Measurements from ENCODE around the gene SLC44A5.
A peak's percentile ranks its signal among the peaks of the same experiment; 100 is the strongest.
"Not testable (repeated sequence)": the region's sequence is repeated elsewhere in the genome, so short reads cannot be mapped to it uniquely, and the experiment has no call there.

SLC44A5 gene

DNA sequence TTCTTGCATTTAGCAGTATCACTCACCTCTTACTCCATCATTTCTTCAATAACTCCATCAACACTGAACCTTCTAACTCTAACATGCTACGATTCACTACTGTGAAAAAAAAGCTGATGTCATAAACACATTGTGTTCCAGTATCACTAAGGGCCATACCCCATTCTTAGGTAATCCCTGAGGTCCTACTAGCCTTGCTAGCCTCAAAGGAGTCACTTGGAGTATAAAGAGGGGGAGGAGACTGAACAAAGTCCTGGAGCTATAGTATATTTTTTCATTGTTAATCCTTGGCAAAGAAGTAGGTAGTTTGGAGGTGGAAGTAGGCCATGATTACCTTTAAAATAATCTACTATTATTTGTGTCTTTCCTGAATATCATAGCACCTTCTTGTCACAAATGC, at the start of gene SLC44A5:
Gene SLC44A5 (minus strand): TSS at position 101 of the 400 bp plus-strand sequence. CDS start 69,667 bp downstream, outside the sequence.
- no peak for FAIRE-seq

DNA sequence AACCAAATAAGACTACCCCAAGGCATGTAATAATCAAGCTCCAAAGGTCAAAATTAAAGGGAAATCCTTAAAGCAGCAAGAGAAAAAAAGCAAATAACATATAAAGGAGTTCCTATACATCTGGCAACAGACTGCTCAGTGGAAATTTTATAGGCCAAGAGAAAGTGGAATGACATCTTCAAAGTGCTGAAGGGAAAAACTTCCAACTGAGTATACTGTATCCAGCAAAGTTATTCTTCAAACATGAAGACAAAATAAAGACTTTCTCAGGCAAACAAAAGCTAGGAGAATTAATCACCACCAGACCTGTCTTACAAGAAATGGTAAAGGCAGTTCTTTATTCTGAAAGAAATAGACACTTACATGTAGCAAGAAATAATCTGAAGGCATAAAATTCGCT, 45.0 kb upstream of the SLC44A5 start:
- FAIRE-seq = no peak

DNA sequence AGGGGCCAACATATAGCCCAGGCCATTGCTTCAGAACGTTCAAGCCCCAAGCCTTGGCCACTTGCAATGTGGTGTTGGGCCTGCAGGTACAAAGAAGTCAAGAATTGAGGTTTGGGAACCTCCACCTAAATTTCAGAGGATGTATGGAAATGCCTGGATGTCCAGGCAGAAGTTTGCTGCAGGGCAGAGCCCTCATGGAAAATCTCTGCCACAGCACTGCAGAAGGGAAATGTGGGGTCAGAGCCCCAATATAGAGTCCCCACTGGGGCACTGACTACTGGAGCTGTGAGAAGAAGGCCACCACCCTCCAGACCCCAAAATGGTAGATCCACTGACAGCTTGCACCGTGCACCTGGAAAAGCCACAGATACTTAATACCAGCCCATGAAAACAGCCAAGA, 36.3 kb upstream of the SLC44A5 start:
- FAIRE-seq = not testable (repeated sequence)

DNA sequence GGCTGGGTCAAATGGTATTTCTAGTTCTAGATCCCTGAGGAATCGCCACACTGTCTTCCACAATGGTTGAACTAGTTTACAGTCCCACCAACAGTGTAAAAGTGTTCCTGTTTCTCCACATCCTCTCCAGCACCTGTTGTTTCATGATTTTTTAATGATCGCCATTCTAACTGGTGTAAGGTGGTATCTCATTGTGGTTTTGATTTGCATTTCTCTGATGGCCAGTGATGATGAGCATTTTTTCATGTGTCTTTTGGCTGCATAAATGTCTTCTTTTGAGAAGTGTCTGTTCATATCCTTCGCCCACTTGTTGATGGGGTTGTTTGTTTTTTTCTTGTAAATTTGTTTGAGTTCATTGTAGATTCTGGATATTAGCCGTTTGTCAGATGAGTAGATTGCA, 34.2 kb upstream of the SLC44A5 start:
- FAIRE-seq = not testable (repeated sequence)

DNA sequence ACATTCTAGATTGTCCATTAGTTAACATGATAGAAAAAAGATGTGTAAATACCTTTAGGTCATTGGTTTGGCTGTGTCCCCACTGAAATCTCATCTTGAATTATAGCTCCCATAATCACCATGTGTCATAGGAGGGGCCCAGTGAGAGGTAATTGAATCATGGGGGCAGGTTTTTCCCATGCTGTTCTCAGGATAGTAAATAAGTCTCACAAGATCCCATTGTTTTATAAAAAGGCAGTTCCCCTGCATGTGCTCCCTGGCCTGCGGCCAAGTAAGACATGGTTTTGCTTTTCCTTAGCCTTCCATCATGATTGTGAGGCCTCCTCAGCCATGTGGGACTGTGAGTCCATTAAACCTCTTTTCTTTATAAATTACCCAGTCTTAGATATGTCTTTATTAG, 32.5 kb upstream of the SLC44A5 start:
- FAIRE-seq = no peak

DNA sequence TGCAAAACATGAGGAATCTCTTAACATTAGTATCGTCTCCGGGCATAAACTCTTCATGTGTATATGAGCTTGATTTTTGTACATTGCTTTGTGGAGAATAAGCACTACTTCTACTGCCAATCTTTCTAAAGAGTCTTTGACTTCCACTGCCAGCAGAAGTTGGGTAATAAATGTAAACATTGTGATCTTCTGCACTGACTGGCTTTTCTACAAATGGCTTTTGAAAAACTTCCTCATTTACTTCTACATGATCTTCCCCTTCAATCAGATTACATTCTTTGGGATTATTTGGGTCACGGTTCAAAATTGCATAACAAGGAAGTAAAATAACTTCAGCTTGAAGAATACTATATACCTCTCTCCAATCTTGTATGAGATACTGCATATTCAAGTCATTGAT, 30.4 kb upstream of the SLC44A5 start:
- FAIRE-seq = peak; percentile 53

DNA sequence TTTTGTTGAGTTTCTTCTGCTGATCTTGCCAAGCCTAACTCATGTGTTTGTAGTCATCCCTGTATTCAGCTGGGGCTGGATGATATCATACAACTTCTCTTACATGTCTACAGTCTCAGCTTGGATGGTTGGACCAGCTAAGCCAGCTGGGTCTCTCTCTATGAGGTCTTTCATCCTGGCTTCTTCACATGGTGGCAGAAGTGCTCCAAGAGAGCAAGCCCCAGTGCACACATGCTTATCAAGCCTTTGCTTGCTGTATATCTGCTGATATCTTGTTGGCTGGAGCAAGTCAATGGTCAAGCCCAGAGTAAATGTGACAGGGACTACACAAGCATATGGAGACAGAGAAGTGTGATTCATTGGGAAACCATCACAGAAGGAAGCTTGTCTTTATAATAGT, 29.2 kb upstream of the SLC44A5 start:
- FAIRE-seq = no peak

DNA sequence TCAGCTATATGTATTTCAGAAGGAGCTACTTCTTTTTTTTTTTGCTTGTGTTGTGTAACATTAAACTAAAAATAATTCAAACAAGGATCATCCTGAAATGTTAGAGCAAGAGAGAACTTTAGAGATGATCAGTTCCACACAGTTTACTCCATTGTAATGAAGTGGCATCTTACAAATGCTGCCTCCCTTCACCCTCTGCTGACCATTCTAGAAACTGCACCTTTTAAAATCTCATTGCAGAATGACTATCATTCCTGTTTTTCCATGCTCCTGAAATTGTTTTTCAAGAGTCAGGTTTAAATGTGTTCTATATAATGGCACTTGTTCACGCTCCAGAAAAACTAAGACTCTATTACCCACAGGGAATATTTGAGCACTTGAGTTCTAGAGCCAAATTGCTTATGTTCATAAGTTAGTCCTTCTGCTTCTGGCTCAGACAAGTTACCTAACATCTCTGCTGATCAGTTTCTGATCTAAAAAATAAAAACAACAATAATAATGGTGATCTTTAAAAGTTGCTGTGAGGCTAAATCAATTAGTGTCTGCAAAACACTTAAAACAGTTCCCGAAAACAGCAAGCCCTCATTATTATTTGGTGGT, 21.5 kb upstream of the SLC44A5 start:
- no peak for FAIRE-seq

DNA sequence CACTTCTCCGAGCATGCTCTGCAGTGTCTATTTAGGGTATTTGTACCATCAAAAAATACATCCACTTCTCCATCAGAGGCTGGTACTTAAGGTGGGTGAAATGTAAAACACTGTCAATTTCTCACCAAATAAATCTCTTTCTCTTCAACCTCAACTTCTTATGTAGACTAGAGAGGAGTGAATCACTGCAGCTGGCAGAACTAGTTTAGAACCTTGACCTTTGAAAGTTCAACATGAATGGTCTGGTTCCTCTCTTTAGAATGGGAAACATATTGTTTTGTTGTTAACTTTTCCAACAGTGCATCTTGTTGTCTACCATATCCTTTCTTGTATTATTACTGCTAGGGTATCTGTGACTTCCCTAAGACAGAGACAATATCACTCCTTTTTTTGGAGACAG, 20.1 kb upstream of the SLC44A5 start:
- no peak for FAIRE-seq

DNA sequence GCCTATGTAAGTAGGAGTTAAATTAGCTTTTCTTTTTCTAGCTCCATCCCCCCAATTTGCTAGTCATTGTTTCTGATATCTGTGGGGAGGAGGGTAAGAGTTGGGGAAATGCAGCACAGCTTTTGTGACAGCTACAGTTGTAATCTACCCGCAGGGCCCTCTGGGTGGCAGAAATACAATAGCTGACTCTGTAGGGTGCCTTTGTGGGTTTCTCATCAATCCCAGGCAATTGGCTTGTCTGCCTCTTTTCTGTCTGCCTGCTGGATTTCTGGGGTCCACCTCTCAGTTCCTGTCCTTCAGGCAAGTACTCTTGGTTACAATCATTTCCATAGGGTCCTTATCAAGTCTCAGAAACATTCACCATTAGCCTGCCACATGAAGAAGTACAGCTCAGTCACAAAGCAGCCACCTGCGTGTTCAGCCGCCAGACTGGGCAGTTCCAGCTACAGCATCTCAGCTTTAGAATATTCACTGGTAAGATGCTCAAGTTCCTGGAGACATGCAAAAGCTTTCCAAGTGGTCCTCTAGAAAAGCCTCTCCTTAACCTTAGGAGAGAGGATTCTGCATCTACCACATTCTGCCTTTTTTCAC, 19.2 kb upstream of the SLC44A5 start:
- no peak for FAIRE-seq

DNA sequence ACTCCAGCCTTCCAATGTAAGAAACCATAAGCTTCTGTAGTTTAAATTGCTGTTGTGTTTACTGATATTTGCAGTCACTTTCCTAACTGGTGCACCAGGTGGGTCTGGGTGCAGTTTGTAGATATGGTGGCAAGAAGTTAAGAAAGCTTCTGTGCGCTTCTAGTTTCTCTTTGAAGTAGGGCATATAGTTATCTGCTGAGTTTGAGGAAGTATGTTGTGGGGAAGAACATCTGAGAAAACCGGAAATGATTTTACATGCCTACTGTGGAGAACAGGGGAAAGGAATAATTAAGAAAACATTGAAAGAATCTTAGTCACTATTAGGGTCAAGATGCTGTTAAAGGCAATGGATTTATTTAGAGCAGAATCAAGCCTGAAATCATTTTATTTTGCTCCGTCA, 14.9 kb upstream of the SLC44A5 start:
- FAIRE-seq = no peak

DNA sequence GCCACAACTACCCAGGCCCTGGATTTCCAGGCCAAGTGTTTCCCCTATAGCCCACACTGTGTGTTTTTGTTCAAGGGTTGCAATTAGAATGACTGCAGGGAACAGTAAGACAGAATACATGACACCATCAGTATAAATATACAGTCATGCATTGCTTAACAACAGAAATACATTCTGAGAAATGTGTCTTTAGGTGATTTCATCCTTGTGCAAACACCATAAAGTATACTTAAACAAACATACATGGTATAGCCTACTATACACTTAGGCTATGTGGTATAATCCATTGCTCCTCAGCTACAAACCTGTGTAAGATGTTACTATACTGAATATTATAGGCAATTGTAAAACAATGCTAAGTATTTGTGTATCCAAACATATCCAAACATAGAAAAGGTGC, 7.5 kb upstream of the SLC44A5 start:
- FAIRE-seq = no peak

DNA sequence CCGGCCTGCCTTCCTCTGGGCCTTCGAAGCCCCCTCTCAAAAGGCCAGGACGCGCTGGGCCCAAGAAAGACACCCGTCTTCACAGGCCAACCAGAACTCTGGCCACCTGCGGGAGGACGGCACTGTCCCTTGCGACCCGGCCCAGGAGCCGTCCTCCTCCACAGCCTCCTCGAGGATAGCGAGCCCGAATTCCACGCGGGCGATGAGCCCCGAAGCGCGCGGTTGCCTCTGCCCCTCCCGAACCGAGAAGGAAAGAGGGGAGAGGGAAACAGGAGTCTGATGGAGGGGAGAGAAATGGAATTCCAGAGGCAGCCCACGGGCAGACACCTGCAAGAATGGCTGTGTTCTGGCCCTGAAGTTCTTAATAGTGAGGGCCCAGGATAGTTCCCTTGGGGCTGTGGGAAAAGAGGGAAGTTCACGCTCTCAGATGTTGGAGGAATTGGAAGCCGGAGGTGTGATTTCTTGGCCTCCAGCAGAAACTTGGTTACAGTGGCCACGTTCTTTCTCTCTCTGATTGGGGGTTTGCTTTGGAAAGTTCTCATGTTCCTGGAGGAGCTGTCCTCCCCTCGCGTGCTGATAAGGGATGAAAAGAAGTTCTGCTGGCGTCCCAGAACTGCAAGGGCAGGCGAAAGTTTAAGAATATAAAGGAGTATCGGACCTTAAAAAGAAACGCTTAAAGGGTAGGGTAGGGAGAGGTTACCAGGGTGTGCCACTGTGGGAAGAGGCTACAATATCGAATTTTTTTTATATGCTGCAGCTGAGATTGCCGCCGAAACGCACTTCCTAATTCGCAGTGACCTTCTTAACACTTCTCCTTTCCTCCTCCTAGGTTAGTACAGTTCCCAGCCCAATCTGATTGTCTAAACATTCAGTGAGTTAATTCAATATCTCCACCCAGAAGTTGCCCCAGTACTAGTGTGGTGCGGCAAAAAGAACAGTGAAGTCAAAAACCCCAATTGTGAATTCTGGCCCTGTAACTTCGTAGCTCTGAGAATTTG, 5.8 kb upstream of the SLC44A5 start:
- no peak for FAIRE-seq

DNA sequence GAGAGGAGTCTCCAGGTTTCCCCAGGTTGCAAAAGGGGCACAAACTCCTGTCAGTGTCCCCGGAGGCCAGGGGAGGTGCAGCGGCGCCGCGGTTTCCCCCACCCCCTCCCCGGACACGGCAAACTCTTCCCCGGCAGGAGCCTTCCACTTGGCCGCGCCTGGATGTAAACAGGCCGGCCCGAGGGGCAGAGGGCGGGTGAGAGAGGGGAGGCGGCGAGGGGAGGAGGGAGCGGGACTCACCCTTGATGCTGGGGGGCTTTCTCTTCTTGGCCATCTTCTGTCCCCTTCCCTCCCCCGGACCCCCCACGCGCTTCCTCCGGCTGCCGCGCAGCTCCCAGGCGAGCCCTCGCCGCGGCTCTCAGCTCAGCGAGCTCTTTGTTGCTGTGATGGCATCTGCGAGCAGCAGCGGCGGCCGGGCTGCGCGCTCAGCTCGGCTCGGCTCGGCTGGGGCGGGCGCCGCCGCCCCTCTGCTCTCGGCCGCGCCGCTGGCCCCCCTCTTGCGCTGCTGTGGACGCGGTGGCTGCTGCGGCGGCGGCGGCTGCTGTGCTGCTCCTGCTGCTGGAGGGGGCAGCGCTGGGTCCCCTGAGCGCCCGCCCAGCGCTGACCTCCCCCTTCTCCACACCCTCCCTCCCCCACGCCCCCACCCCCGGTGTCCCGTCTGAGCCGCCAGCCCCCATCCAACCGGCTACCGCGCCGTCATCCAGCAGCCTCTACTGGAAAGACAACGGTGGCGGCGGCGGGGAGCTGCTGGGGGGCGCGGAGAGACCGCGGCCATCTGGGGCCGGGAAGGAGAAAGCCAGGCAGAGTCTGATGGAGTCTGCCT, 4.9 kb upstream of the SLC44A5 start:
- no peak for FAIRE-seq

DNA sequence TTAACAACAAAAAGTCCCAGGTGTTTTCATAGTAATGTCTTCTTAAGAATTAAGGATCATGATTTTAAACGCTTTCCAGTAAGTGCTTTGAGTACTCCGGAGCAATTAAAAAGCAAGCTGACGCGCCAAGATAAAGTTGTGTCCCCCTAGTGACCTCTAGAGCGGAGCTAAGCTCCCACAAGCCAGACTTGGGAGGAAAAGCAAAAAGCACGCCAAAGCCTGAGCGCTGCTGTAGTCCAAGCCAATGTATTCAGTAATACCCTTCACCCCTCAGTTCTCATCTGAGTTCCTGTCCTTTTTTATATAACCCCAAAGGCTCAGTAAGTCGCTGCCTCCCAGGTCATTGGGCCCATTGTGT, 3.5 kb upstream of the SLC44A5 start:
- no peak for FAIRE-seq

DNA sequence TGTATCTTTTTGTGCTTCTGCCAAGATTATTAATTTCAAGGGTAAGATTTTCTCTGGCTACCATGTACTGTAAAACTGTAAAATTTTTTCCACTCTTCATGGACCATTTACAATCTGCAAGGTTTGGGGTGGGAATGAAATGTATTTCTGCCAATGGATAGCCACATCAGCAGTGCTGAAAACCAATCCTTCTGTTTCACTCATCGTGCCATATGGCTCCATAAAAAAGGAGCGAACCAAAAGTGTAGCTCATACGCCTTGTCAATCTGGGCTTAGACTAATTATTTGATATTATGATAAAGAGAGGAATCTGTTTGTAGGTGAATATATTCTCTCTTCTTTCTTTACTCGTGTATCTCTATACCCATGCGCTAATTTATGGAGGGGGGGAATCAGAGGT, 3.0 kb upstream of the SLC44A5 start:
- FAIRE-seq = no peak

DNA sequence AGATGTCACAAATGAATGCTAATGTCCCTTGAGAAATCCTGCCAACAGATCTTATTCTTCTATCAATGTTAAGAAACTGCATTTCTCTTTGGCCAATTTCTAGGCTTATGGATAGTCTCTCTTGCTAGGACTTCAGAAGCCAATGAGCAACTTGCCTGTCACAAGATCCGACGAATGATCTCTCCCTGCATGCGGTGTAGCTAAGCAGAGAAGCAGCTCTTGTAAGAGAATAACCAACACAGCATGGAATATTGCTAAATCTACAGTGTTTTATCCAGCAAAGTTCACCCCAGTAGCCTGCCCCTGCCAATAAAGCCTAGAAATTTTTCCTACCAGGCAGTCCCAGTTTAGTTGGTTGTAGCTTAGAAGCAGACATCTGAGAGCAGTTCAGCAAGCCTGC, 2.1 kb upstream of the SLC44A5 start:
- FAIRE-seq = no peak

DNA sequence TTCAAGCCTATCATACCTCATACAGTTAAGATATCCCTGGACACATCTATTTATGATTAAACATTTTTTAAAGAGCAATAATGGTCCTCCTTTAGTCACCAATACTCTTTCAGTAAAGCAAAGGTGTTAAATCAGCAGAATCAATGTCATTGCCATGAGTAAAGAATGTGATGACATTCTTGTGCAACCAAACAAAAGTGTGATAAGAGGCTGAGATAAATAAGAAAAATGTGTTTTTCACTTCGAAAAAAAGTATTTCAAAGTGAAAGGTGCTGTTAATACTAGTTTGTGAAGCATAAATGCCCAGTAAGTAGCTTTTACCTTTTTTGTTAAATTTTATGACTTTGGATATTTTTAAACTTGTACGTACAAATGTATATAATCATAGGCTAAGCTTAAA, 8.4 kb downstream of the SLC44A5 start:
- no peak for FAIRE-seq

DNA sequence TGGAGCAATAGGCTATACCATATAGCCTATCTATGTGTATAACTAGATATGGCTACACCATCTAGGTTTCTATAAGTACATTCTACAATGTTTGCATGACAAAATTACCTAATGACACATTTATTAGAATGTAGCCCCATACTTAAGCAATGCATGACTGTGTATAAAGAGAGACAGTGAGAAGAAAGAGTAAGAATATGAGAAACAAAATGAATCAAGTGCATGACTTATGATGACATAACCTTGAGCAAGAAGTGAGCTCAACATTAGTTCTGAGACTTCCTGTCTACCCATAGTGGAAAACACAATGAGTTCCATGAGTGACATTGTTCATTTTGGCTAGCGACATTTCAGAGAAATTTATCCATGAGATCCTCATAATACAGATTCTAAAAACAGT, 10.1 kb downstream of the SLC44A5 start:
- FAIRE-seq = no peak

DNA sequence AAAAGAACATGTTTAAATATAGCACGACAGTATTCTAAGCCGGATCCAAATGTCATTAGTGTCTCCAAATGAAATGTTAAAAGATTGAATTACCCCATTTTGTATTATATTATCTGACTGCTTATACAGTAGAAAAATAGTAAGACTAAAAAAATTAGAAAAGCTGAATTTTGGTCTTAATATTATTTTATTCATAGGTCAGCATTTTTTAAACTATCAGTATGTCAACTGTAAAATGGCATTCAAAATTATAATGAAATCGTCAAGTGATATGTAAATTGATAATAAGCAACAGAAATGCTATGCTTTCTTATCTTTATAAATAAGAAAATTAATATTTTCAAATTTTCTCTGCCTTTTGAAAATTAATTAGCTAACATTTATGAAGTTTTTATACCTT, 16.6 kb downstream of the SLC44A5 start:
- no peak for FAIRE-seq

DNA sequence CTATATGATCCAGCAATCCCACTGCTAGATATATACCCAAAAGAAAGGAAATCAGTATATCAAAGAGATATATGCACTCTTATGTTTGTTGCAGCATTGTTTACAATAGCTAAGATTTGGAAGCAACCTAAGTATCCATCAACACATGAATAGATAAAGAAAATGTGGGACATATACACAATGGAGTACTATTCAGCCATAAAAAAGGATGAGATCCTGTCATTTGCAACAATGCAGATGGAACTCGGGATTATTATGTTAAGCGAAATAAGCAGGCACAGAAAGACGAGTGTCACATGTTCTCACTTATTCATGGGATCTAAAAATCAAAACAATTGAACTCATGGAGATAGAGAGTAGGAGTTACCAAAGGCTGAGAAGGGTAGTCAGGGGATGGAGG, 17.5 kb downstream of the SLC44A5 start:
- FAIRE-seq = not testable (repeated sequence)

DNA sequence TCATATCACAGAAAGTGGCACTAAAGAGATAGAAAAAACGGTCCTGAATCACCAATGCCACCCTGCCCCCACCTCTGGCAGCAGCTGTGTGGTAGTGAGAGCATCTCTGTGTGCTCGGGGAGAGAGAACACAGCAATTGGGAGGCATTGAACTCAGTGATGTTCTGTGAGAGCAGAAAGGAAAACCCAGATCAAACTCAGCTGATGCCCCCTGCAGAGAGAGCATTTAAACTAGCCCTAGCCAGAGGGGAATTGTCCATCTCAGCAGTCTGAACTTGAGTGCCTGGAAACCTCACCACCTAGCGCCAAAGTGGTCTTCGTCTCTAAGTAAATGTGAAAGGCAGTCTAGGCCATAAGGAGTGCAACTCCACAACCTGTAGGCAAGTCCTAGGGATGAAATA, 21.3 kb downstream of the SLC44A5 start:
- no peak for FAIRE-seq
